ENCODE measurements around the gene IGFL4. TPM values are rescaled to one million over a fixed set of nuclear protein-coding genes. Genes with fewer than 3 reads are reported as not detected.

Gene IGFL4
- total RNA-seq, 2 donors from 2014 or later: not detected

DNA sequence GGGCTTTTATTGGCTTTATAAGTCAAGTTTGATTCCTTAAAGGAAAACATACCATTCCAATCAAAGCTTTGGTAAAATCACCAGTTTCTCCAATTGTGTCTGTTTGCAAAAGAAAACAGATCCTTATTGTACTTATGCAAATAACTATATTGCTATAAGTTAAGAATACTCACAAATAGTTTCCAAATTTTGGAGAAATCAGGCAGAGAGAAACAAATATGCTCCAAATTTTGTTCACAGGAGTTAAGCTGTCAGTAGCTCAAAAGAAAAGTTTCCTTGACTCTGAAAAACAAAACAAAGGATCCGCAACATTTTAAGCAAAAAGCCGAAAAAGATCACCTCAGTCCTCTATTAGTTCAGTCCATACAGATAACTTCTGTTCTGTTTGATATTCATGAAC, 19.2 kb upstream of the IGFL4 start:
- DNase-seq: no peak
- no peaks in the 10 kb centered on the region for H3K36me3 ChIP-seq
- intact Hi-C loops (cut with DNase I): no loop called here
- no peak overlapping the region for H3K27ac ChIP-seq
- no peaks in the 10 kb centered on the region for H3K9me3 ChIP-seq
- no peak overlapping the region for H3K9ac ChIP-seq (ENCODE audit: low read depth in 2 of 2, low read length in 2 of 2)
- H3K4me3 ChIP-seq: no peak overlapping the region
- no peaks in the 10 kb centered on the region for H3K4me1 ChIP-seq
- TF ChIP-seq CTCF (IDR thresholded peaks at IDR 0.05): no peak
- H3K27me3 ChIP-seq: no peaks in the 10 kb centered on the region

DNA sequence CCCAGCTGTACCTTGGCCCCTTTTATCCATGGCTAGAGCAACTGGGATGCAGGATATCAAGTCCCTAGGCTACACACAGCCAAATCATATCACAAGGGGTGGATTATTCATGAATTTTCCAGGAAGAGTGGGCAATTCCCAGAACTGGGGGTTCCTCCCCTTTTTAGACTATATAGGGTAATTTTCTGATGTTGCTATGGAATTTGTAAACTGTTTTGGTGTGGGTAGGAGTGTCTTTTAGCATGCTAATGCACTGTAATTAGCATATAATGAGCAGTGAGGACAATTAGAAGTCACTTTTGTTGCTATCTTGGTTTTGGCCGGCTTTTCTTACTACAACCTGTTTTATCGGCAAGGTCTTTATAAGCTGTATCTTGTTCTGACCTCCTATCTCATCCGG, 18.0 kb upstream of the IGFL4 start:
- no peaks in the 10 kb centered on the region for H3K36me3 ChIP-seq
- H3K9me3 ChIP-seq: no peaks in the 10 kb centered on the region
- no peaks in the 10 kb centered on the region for H3K4me1 ChIP-seq
- no peak overlapping the region for H3K4me3 ChIP-seq
- H3K27ac ChIP-seq: no peak overlapping the region
- intact Hi-C loops (cut with DNase I): no loop called here
- DNase-seq: no peak
- no peak overlapping the region for H3K9ac ChIP-seq (ENCODE audit: low read depth in 2 of 2, low read length in 2 of 2)
- no peaks in the 10 kb centered on the region for H3K27me3 ChIP-seq
- TF ChIP-seq CTCF (IDR thresholded peaks at IDR 0.05): no peak

GRCh38 chr19:46056536-46056935, 15.7 kb upstream of the IGFL4 start:
- H3K36me3 ChIP-seq: no peaks in the 10 kb centered on the region
- H3K4me3 ChIP-seq: no peak overlapping the region
- H3K27me3 ChIP-seq: no peaks in the 10 kb centered on the region
- intact Hi-C loops (cut with DNase I): no loop called here
- no peak for DNase-seq
- H3K4me1 ChIP-seq: no peaks in the 10 kb centered on the region
- no peaks in the 10 kb centered on the region for H3K9me3 ChIP-seq
- no peak overlapping the region for H3K9ac ChIP-seq (ENCODE audit: low read depth in 2 of 2, low read length in 2 of 2)
- H3K27ac ChIP-seq: no peak overlapping the region
- no peak for TF ChIP-seq CTCF (IDR thresholded peaks at IDR 0.05)

- Histone ChIP-seq H3K27me3 (no peaks in the 10 kb centered on the region), H3K4me1 (no peaks in the 10 kb centered on the region), H3K4me3 (no peak overlapping the region), H3K9ac (ENCODE audit: low read depth in 2 of 2, low read length in 2 of 2) (no peak overlapping the region), H3K27ac (no peak overlapping the region), H3K36me3 (no peaks in the 10 kb centered on the region), H3K9me3 (no peaks in the 10 kb centered on the region)
- no peak for DNase-seq
- no peak for TF ChIP-seq CTCF (IDR thresholded peaks at IDR 0.05)
- intact Hi-C loops (cut with DNase I): no loop called here
Measured at GRCh38 chr19:46052896-46053295, 12.1 kb upstream of the IGFL4 start.

DNA sequence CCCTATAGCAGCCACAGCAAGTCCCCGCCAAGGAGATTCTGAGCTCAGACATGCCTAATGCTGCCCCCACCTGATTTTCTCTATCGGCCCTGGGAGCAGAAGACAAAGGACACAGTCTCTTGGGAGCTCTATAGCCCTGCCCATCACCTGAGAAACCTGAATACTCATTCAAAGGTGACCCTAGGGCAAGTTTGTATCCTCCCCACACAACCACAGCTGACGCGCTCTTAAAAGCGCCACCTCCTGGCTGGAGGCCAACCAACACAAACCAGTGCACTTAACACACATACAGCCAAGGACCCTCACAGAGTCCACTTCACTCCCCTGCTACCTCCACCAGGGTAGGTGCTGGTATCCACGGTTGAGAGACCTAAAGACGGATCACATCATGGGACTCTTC, 8.8 kb upstream of the IGFL4 start:
- H3K27me3 ChIP-seq: no peaks in the 10 kb centered on the region
- H3K9me3 ChIP-seq: no peaks in the 10 kb centered on the region
- no peak overlapping the region for H3K4me3 ChIP-seq
- no peak overlapping the region for H3K9ac ChIP-seq (ENCODE audit: low read depth in 2 of 2, low read length in 2 of 2)
- H3K27ac ChIP-seq: no peak overlapping the region
- no peaks in the 10 kb centered on the region for H3K4me1 ChIP-seq
- no peak for DNase-seq
- no peak for TF ChIP-seq CTCF (IDR thresholded peaks at IDR 0.05)
- H3K36me3 ChIP-seq: no peaks in the 10 kb centered on the region
- intact Hi-C loops (cut with DNase I): no loop called here

- Histone ChIP-seq H3K9ac (ENCODE audit: low read depth in 2 of 2, low read length in 2 of 2) (no peak overlapping the region), H3K27me3 (no peaks in the 10 kb centered on the region), H3K9me3 (no peaks in the 10 kb centered on the region), H3K27ac (no peak overlapping the region), H3K36me3 (no peaks in the 10 kb centered on the region), H3K4me3 (no peak overlapping the region), H3K4me1 (no peaks in the 10 kb centered on the region)
- intact Hi-C loops (cut with DNase I): no loop called here
- no peak for DNase-seq
- TF ChIP-seq CTCF (IDR thresholded peaks at IDR 0.05): no peak
Measured at GRCh38 chr19:46043519-46043918, 2.7 kb upstream of the IGFL4 start.

Data from colonic mucosa (tissue), 4 donors.